Middle frontal gyrus (tissue), 1 donor: Measurements from ENCODE around the gene FAM98B.

ENCODE experiments used
- DNase-seq: peaks from one replicate; pipeline ENCODE4 v3.0.0-alpha.2; 2015; ENCODE audit warnings: low spot score; ENCODE audit errors: extremely low spot score

Gene FAM98B

GRCh38 chr15:38507570-38507969 lies 53.6 kb downstream of the FAM98B start:
- DNase-seq, result no peak

- no peak for DNase-seq
Observed at GRCh38 chr15:38508647-38509046, 54.7 kb downstream of the FAM98B start.

GRCh38 chr15:38509152-38509551 lies 55.2 kb downstream of the FAM98B start:
- DNase-seq, result no peak

- DNase-seq, result no peak
Observed at GRCh38 chr15:38512901-38513300, 59.0 kb downstream of the FAM98B start.

- DNase-seq, result no peak
Observed at GRCh38 chr15:38514601-38515000, 60.7 kb downstream of the FAM98B start.

GRCh38 chr15:38516626-38517025 lies 62.7 kb downstream of the FAM98B start:
- no peak for DNase-seq

- no peak for DNase-seq
Observed at GRCh38 chr15:38517312-38517975, 63.5 kb downstream of the FAM98B start.

- no peak for DNase-seq
Observed at GRCh38 chr15:38518084-38518483, 64.2 kb downstream of the FAM98B start.

GRCh38 chr15:38520035-38520434 lies 66.1 kb downstream of the FAM98B start:
- no peak for DNase-seq

GRCh38 chr15:38521316-38521715 lies 67.4 kb downstream of the FAM98B start:
- DNase-seq, result no peak

GRCh38 chr15:38522922-38523321 lies 69.0 kb downstream of the FAM98B start:
- no peak for DNase-seq

GRCh38 chr15:38524156-38524555 lies 70.2 kb downstream of the FAM98B start:
- DNase-seq, result no peak

- no peak for DNase-seq
Observed at GRCh38 chr15:38525489-38525888, 71.6 kb downstream of the FAM98B start.

- DNase-seq, result no peak
Observed at GRCh38 chr15:38526158-38526557, 72.2 kb downstream of the FAM98B start.

- DNase-seq, result no peak
Observed at GRCh38 chr15:38528294-38528693, 74.4 kb downstream of the FAM98B start.

- DNase-seq, result no peak
Observed at GRCh38 chr15:38530113-38530512, 76.2 kb downstream of the FAM98B start.

GRCh38 chr15:38531509-38531908 lies 77.6 kb downstream of the FAM98B start:
- DNase-seq, result peak; percentile 41

- no peak for DNase-seq
Observed at GRCh38 chr15:38532728-38533127, 78.8 kb downstream of the FAM98B start.

GRCh38 chr15:38533416-38533915 lies 79.5 kb downstream of the FAM98B start:
- DNase-seq, result no peak

- no peak for DNase-seq
Observed at GRCh38 chr15:38533926-38534325, 80.0 kb downstream of the FAM98B start.

GRCh38 chr15:38534691-38535090 lies 80.8 kb downstream of the FAM98B start:
- no peak for DNase-seq

GRCh38 chr15:38535491-38536200 lies 81.7 kb downstream of the FAM98B start:
- DNase-seq, result peak; percentile 68

GRCh38 chr15:38536201-38536676 lies 82.3 kb downstream of the FAM98B start:
- no peak for DNase-seq
